NCI-H187 (cell line): ENCODE results near the gene CRTC1.

ENCODE experiments used
- DNase-seq, 2 experiments: peaks; one replicate each; lab custom pipeline; 2025; lab: John Stamatoyannopoulos, UW

Gene CRTC1, protein sequence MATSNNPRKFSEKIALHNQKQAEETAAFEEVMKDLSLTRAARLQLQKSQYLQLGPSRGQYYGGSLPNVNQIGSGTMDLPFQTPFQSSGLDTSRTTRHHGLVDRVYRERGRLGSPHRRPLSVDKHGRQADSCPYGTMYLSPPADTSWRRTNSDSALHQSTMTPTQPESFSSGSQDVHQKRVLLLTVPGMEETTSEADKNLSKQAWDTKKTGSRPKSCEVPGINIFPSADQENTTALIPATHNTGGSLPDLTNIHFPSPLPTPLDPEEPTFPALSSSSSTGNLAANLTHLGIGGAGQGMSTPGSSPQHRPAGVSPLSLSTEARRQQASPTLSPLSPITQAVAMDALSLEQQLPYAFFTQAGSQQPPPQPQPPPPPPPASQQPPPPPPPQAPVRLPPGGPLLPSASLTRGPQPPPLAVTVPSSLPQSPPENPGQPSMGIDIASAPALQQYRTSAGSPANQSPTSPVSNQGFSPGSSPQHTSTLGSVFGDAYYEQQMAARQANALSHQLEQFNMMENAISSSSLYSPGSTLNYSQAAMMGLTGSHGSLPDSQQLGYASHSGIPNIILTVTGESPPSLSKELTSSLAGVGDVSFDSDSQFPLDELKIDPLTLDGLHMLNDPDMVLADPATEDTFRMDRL

DNA sequence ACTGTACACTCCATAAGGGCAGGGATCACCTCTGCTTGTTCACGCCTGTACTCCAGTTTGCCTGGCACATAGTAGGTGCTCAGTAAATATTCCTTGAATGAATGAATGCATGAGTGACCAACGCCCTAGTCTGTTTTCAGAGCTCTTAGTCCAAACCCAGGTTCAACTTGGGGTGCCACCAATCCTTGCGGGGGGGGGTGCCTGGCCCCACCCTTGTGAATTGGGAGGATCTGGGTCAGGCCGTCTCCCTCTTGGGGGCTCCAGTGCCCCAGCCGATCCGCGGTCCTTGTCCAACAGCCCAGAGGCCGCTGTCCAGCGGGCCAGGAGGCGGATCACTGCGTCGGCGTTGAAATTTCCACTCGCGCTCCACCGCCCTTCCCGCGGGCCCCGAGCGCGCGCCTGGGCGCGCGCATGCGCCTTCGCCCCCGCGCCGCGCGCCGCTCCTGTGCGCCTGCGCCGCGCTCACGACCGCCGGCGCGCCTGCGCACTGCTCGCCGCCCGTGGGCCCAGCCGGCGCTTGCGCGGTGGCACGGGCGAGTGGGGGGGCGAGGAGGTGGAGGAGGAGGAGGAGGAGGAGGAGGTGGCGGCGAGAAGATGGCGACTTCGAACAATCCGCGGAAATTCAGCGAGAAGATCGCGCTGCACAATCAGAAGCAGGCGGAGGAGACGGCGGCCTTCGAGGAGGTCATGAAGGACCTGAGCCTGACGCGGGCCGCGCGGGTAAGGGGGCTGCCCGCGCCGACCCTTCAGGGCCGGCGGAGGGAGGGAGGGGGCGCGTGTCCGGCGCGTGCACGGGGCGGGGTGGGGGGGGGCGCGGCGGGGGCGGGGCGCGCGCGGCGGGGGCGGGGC lies at the start of gene CRTC1:
TSS of gene CRTC1 (plus strand) at position 572 of the 849 bp plus-strand sequence. CDS start at position 595, 23 bp downstream.
- DNase-seq: peak in 1 of 2 experiments; percentile 47

DNA sequence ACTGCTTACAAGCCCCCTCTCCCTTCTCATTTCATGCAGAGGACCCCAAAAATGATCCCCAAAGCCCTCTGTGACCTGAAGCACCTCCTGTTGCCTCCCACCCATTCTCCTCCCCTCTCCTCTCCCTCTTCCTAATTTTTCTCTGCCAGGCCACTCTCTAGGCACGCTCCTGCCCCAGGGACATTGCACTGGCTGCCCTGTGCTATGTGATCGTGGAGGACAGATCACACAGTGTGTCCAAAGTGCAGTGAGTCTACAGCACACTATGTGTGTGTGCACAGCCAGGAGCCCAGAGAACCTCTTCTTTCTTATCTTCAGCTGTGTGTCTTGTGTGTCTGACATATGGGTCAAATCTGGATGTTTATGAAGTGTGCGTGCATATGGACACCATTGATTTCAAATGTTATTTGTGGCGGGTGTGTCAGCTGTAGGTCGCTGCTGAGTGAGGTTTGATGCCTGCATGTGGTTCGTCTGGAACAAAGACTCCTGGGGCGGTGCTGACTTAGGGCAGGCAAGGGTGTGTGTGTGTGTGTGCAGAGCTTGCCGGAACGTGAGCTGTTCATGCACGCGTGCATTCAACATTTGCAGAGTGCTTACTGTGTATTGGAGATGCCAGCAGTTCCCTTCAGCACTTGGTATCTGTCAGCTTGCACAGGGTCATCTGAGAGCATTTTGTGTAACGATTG lies 48.7 kb upstream of the CRTC1 start:
- no peak for DNase-seq

DNA sequence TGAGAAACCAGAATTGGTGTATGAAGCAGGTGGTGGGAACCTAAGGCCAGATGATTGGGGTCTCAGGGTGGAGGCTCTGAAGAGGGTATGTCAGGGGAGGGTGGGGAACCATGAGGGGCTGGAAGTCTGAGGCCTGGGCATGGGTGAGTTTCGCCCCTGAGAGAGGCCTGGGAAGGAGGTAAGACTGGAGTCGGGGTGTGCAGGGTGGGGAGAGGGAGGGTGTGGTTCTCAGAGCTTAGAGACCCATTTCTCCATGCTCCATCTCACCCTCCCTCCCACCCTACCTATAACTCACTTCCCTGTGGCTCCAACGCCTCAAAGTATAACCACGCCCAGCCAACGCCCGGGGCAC lies 47.7 kb upstream of the CRTC1 start:
- DNase-seq: no peak

DNA sequence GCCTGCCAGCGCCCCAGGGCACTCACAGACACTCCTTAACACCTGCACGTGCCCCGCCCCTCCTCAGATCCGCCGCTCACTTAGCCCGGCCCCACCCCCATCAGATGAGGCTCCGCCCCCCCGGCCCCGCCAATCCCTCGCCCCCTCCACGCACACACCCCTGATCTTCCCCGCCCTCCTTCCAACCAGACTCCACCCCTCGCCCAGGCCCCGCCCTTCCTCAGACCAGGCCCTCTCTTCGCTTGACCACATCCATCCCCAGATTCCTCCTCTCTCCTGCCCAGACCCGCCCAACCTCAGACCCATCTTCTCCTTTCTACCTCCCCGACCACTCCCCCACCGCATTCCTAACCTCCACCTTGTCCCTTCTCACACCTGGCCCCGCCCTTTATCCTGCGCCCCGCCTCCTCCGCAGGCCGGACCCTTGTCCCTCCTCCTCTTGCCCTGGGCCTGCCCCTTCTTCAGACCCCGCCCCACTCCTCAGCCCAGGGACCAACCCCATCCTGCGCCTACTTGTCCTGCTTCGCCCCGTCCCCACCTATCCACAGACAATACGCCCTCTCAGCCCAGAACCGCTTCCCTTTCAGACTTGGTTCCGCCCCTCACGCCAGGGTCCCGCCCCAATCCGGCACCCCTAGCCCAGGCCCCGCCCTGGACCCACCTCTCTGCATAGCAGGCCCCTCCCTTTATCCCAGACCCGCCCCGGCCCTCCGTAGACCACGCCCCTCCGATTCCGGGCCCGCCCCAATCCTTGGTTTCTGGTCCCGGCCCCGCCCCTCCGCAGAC lies 47.1 kb upstream of the CRTC1 start:
- DNase-seq: peak; percentile 89 to 92

DNA sequence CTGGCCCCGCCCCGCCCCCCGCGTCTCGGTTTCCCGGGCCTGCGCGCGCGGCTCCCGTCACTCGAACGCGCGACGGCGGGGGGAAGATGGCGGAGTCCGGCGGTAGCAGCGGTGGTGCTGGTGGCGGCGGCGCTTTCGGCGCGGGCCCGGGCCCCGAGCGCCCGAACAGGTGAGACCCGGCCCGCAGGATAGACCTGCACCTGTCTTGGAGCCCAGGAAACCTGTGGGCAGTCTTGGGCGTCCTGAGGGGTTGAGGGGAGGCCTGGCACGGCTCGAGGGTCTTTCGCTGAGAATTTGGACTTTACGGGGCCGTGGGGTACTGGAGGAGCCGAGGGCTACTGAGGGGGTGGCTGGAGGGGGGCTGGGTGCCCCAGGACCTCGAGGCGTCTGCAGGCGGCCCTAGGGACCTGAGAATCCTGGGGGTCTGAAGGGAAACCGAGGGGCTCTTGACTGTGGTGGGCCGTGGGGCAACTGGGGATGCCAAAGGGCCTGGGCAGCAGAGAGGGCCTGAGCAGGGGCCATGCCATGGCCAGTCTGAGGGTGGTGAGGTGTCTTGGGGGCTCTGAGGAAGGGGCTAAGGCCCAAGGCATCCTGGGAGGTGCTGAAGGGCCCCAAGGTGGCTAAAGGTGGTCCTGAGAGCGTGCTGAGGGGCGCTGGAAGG lies 46.4 kb upstream of the CRTC1 start, which contains the start of gene KLHL26:
TSS of gene KLHL26 (plus strand) at position 60 of the 661 bp plus-strand sequence. CDS start at position 87, 27 bp downstream.
- no peak for DNase-seq

DNA sequence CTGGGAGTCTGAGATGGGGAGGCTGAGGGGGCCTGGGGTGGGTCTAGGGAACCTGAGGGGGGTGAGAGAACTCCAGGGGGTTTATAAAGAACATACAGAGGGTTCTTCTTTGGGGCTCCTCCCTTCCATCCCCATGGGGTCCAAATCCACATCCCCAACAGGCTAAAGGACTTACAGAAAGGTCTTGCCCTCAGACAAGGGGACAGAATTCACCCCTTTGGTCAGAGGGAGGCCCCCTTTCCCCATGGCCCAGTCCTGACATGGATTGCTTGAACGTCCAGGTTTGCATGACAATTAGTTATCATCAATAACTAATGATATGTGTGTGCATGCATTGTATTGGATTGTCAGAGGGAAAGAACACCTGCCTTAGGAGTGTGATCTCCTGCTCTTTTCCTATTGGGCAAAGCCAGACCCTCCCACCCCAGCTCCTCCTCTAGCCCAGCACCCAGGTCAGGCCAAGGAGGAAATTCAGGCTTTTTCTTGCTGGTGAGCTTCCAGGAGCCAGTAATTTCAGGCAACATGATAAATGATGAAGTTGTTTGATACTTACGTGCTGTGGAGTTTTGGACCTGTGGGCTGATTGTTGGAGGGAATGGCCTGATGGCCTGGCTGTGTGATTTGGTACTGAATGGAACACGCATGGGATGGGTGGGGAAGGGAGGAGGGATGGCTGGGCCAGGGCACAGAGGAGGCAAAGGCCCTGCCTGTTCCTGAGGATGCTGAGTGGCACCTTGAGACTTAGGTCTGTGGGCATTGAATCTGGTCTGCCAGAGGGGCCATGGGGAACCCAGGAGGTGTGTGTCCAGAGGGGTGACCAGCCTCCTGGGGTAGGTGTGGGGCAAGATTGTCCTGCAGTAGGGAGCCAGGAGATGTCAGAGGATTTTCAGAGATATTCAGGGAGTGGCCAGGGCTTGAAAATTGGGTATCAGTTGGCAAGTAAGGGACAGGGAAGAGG lies 45.5 kb upstream of the CRTC1 start:
- no peak for DNase-seq

DNA sequence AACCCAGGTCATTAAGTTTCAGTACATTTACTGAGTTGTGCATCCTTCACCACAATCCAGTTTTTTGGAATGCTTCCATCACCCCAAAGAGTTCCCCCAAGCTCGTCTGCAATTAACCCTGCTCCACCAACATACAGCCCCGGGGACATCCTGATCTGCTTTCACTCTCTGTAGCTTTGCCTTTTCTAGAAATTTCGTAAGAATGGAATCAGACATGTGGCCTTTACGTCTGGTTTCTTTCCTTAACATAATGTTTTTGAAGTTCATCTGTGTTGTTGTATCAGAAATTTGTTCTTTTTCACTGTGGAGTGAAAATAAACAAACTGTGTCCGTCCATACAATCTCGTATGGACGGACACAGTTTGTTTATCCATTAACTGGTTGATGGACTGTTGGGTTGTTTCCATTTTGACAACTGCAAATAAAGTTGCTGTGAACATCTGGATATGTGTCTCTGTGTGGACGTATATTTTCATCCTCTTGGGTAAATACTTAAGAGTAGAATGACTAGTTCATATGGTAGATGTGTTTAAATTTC lies 43.7 kb upstream of the CRTC1 start:
- no peak for DNase-seq

DNA sequence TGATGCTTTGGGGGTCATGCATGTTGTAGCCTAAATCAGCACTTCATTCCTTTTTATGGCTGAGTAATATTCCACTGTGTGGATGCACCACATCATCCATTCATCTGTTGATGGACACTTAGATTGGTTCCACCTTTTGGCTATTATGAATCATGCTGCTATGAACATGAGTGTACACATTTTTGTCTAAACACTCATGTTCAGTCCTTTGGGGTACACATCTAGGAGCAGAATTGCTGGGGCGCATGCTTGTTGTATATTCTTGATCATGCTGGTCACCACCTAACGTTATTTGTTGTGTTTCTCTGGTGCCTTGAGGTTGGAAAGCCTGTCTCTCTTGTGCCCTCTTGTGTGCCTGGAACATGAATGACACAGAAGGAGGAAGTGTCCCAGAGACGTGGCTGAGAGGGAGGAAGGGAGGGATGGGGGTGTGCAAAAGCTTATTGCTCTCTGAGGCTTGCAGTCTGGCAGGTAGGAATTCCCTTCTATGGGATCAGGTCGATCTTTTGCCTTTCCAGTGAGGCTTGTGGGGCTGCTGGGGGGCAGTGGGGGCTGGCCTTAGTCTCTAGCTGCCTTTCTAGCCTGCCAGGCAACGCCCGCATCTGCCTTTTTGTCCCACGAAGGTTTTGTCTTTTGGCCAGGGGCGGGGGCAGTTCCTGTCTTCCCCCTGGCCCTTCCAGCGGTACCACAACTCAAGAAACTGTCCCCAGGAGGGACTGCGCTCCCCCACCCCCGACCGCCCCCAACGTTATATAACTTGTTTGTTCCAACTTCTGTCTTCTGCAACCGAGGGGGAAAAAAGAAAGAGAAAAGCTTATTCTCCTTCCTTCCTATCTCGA lies 39.1 kb upstream of the CRTC1 start:
- no peak for DNase-seq

DNA sequence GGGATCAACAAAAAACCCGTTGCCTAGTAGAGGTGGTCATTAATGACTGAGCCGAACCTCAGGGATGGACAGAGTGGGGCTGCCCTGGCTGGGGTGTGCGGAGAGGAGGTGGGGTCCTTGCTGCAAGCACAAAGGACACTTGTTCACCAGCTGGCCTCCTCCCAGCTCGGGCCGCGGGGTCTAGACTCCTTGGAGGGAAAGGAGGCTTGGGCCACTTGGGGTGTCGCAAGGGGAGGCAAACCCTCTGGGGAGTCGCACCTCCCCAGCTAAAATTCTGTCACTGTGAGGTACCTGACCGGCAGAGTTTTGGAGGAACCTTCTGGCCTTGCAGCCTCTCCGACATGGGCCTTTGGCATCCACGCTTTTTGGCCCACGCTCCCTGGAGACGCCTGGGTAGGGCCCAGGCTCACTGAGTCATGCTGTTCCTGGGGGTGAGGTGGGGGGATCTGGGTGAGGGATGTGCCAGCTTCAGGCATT lies 38.4 kb upstream of the CRTC1 start:
- no peak for DNase-seq

DNA sequence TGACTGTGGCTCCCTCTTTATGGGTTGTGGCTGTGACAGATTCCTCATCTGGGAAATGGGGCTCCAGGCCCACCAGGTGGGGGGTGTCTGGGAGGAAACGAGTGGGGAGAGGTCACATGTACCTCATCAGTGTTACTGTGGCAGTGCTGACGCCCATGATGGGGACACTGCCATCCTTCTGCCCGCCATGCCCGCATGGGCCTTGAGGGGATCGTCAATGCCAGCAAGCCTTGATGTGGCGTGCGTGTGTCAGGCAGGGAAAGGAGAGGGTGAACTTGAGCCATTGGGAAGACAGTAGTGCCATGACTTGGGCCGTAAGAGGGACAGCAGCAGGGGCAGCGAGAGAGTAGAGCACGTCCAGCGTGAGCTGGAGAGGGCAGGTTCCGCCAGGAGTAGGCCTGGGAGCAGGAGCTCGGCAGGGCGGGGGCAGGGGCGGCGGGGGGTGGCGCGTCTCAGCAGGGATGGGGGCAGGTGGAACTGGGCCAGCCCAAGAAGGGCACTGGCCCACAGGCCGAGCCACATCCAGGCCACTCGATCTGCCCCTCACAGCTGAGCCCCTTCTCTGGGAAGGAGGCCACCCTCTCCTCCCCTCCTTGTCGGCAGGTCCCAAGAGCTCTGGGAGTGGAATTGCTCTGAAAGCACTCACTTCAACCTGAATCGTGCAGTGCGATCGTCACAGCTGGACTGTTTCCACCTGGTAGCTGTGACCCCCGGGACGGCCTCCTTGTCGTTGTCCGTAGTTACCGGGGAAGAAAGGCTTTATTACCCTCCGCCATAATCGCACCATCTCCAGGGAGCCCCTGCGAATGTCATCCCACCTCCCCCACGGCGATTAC lies 36.7 kb upstream of the CRTC1 start:
- no peak for DNase-seq

DNA sequence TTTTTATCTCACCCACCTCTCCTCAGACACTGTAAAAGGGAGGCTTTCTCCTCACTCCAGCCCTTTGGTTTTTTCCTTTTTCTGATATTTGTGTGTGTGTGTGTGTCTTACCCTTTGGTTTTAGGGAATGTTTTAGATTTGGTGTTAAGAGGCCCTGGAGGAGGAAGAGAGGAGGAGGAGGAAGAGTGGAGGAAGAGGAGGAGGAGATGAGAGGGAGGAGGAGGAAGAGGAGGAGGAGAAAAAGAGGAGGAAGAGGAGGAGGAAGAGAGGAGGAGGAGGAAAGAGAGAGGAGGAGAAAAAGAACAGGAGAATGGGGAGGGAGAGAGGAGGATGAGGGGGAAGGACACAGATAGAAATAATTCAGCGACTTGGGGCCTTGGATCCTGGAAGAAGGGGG lies 36.1 kb upstream of the CRTC1 start:
- DNase-seq: no peak

DNA sequence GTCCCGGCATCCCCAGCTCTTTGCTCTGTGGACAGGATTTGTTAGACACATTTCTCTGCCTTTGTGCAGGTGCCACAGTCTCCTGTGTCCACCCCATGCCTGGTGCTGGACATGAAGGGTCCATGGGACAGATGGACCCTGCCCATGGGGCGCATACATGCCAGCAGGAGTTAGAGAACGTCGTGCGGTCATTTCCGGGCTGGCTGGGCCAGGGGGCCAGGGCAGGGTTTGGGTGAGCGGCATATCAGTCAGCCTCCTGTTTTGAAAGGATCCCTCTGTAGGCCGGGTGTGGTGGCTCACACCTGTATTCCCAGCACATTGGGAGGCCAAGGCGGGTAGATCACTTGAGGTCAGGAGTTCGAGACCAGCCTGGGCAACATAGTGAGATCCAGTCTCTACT lies 35.7 kb upstream of the CRTC1 start:
- no peak for DNase-seq

DNA sequence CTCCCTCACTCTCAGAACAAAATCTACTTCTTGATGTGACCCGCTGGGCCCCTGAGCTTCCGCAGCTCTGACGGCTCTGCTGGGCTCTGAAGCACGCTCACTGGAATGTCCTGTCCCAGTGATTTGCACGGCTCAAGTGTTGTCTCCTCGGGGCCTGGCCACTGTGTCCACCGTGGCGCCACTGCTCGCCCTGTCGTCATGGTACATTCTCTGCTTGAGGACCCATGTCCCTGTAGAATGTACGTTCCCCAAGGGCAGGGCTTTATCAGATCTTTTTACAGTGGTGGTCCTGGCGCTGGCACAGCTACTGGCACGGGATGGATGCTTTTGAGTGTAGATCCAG lies 34.5 kb upstream of the CRTC1 start:
- DNase-seq: no peak

DNA sequence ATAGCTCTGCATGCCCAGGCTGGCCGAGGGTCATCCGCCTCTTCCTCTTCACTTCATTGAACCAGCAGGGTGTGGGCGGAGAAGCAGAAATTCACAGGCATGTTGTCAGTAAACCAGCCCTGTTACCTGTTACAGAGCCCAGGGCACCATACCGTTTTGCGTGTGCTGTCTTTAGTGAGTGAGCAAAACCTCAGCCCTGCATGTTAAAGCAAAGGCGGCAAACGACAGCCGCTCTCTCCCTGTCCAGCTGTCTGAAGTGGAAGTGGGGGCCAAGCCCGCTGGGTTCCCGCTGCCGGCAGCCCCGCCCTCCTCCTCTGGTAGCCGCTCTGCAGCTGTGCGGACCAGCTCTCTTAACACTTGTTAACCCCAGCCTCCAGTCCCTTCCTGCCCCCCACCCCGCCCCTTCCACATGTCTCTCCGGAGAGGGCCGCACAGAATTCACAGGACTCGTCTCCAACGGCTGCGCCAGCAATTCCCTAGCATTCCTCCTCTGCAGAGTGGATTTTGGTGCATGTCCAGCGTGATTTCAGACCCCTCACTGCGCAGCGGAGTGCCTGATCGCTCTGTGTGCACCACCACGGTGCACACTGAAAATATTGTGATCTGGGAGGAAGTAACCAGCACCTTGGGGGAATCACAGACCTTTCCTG lies 34.0 kb upstream of the CRTC1 start:
- no peak for DNase-seq

DNA sequence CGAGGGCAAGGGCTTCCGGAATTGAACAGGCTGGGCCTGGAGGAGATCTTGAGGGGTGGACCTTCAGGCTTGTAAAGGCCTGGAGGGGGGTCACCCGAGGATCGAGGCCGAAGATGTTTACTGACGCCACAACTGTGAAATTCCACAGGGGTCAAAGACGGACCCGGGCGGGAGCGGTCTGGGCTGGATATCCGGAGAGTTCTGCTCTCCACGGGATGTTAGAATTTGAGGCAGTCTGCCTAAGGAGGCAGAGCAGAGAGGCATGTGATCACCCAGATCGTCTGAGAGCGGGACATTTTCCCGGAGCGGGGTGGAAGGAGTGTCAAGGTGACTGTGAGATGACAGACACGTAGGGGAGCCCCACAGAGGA lies 33.5 kb upstream of the CRTC1 start:
- DNase-seq: no peak

DNA sequence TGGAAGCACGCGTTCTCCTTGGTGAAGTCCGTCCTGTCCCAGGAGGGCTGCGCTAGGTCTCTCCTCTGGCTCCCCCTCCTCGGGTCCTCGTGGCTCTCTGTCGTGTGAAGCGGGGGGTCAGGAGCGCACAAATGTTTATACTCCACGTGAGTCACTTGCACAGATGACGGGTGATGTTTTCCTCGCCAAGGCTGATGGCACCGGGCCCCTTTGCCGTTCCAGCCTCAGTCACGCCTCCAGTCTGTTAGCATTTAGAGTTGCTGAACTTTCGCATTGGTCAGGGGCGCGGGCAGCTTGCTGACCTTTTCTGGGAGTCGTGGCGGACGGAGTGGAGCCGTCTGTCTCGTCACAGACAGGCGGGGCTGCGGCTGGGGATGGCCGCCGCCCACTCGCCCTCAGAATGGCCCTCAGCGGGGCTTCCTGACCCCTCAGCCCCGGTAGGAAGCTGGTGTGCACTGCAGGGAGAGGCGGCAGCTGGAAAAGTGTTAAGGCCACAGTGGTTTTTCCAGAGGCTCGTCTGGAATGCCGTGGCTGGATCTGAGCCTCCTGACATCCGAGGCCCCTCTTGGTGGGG lies 32.9 kb upstream of the CRTC1 start:
- DNase-seq: no peak

DNA sequence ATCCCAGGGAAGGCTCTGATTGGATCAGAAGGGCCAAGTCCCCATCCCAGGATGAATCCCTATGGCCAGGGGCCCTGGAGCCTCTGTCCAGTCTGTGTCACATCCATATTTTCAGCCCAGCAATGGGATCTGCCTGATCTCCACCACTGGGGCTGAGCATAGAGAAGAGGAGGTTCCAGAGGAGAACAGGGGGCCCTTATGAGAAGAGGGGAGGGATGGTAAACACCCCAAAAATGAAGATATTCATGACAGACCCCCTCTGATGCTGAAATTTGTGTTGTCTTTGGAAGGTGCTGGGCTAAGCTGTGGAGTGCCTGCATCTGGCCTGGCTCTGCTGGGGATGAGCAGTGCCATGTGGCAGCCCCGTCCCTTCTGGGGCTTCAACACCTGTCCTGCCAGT lies 32.2 kb upstream of the CRTC1 start:
- no peak for DNase-seq
